ENCODE data around the gene SLITRK3.

GRCh38 chr3:165211721-165212120, 15.5 kb upstream of the SLITRK3 start:
- TF ChIP-seq CTCF (IDR thresholded peaks at IDR 0.05), result no peak
- no peak for TF ChIP-seq POLR2A (IDR thresholded peaks at IDR 0.05)
